GM19043 (cell line): Measurements from ENCODE around the gene SLC38A1.
"Not testable (repeated sequence)": the region's sequence is repeated elsewhere in the genome, so short reads cannot be mapped to it uniquely, and the experiment has no call there.

ENCODE experiments used
- ATAC-seq: cut with Tn5 transposase; IDR thresholded peaks from one replicate; pipeline ENCODE4 v1.9.1; 2021; ENCODE audit warnings: low read depth; ENCODE audit not compliant: unreplicated experiment

SLC38A1 gene

GRCh38 chr12:46209914-46210872 is 58.6 kb downstream of the SLC38A1 start:
- no peak for ATAC-seq

GRCh38 chr12:46209170-46209569 is 59.7 kb downstream of the SLC38A1 start:
- no peak for ATAC-seq

GRCh38 chr12:46208370-46208769 is 60.5 kb downstream of the SLC38A1 start:
- no peak for ATAC-seq

- ATAC-seq, result no peak
These were observed 61.2 kb downstream of the SLC38A1 start for GRCh38 chr12:46207644-46208043.

GRCh38 chr12:46206471-46206870 is 62.4 kb downstream of the SLC38A1 start:
- no peak for ATAC-seq

- ATAC-seq, result no peak
These were observed 63.5 kb downstream of the SLC38A1 start for GRCh38 chr12:46205294-46205693.

- ATAC-seq, result no peak
These were observed 67.5 kb downstream of the SLC38A1 start for GRCh38 chr12:46201284-46201789.

GRCh38 chr12:46200551-46200950 is 68.3 kb downstream of the SLC38A1 start:
- no peak for ATAC-seq

- no peak for ATAC-seq
These were observed 69.9 kb downstream of the SLC38A1 start for GRCh38 chr12:46198913-46199312.

- ATAC-seq, result no peak
These were observed 71.0 kb downstream of the SLC38A1 start for GRCh38 chr12:46197883-46198282.

- ATAC-seq, result not testable (repeated sequence)
These were observed 78.3 kb downstream of the SLC38A1 start for GRCh38 chr12:46190533-46190932.

- no peak for ATAC-seq
These were observed 80.7 kb downstream of the SLC38A1 start for GRCh38 chr12:46188170-46188569.

- no peak for ATAC-seq
These were observed 81.8 kb downstream of the SLC38A1 start for GRCh38 chr12:46187023-46187422.

- no peak for ATAC-seq
These were observed 82.8 kb downstream of the SLC38A1 start for GRCh38 chr12:46186088-46186487.

- ATAC-seq, result no peak
These were observed 83.2 kb downstream of the SLC38A1 start for GRCh38 chr12:46185686-46186085.

GRCh38 chr12:46184798-46185595 is 83.8 kb downstream of the SLC38A1 start:
- no peak for ATAC-seq

GRCh38 chr12:46183112-46183511 is 85.7 kb downstream of the SLC38A1 start:
- ATAC-seq, result no peak

GRCh38 chr12:46181465-46181864 is 87.4 kb downstream of the SLC38A1 start:
- no peak for ATAC-seq

- peak; percentile 48 for ATAC-seq
These were observed 89.0 kb downstream of the SLC38A1 start for GRCh38 chr12:46179693-46180452.

GRCh38 chr12:46177837-46178608 is 90.8 kb downstream of the SLC38A1 start:
- ATAC-seq, result no peak
